Hepatic stellate cell (primary cell): ENCODE data around the gene KAZN.

ENCODE experiments used
- DNase-seq: peaks from one replicate; pipeline ENCODE4 v3.0.0; 2011; ENCODE audit warnings: low spot score

The KAZN gene

GRCh38 chr1:15008783-15009729 lies 410.6 kb downstream of the KAZN start:
- no peak for DNase-seq

GRCh38 chr1:15011160-15011559 lies 412.7 kb downstream of the KAZN start:
- DNase-seq: no peak

- DNase-seq: no peak
Observed at GRCh38 chr1:15011661-15012060, 413.2 kb downstream of the KAZN start.

- DNase-seq: no peak
Observed at GRCh38 chr1:15012822-15013221, 414.3 kb downstream of the KAZN start.

GRCh38 chr1:15013767-15014166 lies 415.3 kb downstream of the KAZN start:
- DNase-seq: no peak

- peak; percentile 43 for DNase-seq
Observed at GRCh38 chr1:15014516-15014915, 416.0 kb downstream of the KAZN start.

GRCh38 chr1:15016001-15016400 lies 417.5 kb downstream of the KAZN start:
- no peak for DNase-seq

GRCh38 chr1:15016526-15016925 lies 418.0 kb downstream of the KAZN start:
- DNase-seq: no peak

GRCh38 chr1:15017120-15017519 lies 418.6 kb downstream of the KAZN start:
- DNase-seq: no peak

GRCh38 chr1:15018767-15019166 lies 420.3 kb downstream of the KAZN start:
- no peak for DNase-seq

GRCh38 chr1:15020943-15021745 lies 422.7 kb downstream of the KAZN start:
- DNase-seq: no peak

GRCh38 chr1:15022048-15022447 lies 423.6 kb downstream of the KAZN start:
- DNase-seq: no peak

- DNase-seq: peak; percentile 46
Observed at GRCh38 chr1:15023205-15023604, 424.7 kb downstream of the KAZN start.

GRCh38 chr1:15023976-15024375 lies 425.5 kb downstream of the KAZN start:
- DNase-seq: no peak

- no peak for DNase-seq
Observed at GRCh38 chr1:15026117-15026489, 427.6 kb downstream of the KAZN start.

- peak; percentile 84 for DNase-seq
Observed at GRCh38 chr1:15027515-15027986, 429.1 kb downstream of the KAZN start.

GRCh38 chr1:15028102-15028501 lies 429.6 kb downstream of the KAZN start:
- peak; percentile 94 for DNase-seq

- DNase-seq: no peak
Observed at GRCh38 chr1:15028616-15029015, 430.1 kb downstream of the KAZN start.

- no peak for DNase-seq
Observed at GRCh38 chr1:15029036-15029435, 430.6 kb downstream of the KAZN start.

GRCh38 chr1:15029786-15030185 lies 431.3 kb downstream of the KAZN start:
- DNase-seq: no peak

- DNase-seq: no peak
Observed at GRCh38 chr1:15031251-15031933, 432.9 kb downstream of the KAZN start.

- DNase-seq: peak; percentile 53
Observed at GRCh38 chr1:15033264-15033663, 434.8 kb downstream of the KAZN start.
